Epithelial cell of proximal tubule (primary cell): Measurements from ENCODE around the gene GID8. TPM values are rescaled to one million over a fixed set of nuclear protein-coding genes. Genes with fewer than 3 reads are reported as not detected.

Experiments used
- DNase-seq: peaks from one replicate; pipeline ENCODE4 v3.0.0-alpha.2; 2011; ENCODE audit warnings: low read depth
- H3K4me3 ChIP-seq: 2 replicates; pipeline ENCODE4 v1.5.1; 2011; ENCODE audit warnings: low read depth, mild to moderate bottlenecking, low read length
- CTCF ChIP-seq: conservative IDR thresholded peaks from 2 replicates; pipeline ENCODE4 v1.5.1; 2012; ENCODE audit warnings: low read depth, mild to moderate bottlenecking, low read length
- total RNA-seq: library from RNA; depleted of rRNA; stranded (reverse); fragments of >200 nt; gene quantifications from 2 replicates; pipeline ENCODE4 v1.2.3, GENCODE V29; 2015

GID8 gene
- total RNA-seq, 1 donor from 2014 or later, result 23.6 TPM

- H3K4me3 ChIP-seq, result no peak overlapping the region
- TF ChIP-seq CTCF, result no peak
- no peak for DNase-seq
Measured at GRCh38 chr20:62951143-62951895, 13.4 kb downstream of the GID8 start.

- TF ChIP-seq CTCF, result no peak
- peak overlapping the region; percentile 21 for H3K4me3 ChIP-seq
- no peak for DNase-seq
Measured at GRCh38 chr20:62951896-62952372, 14.0 kb downstream of the GID8 start.

GRCh38 chr20:62952373-62952967, 14.5 kb downstream of the GID8 start, which contains the start of gene SLC17A9:
Gene SLC17A9 (plus strand): TSS chr20:62952709. CDS start chr20:62952831, 122 bp downstream.
- peak within 1 kb of the TSS; percentile 21 for H3K4me3 ChIP-seq
- no peak for TF ChIP-seq CTCF
- DNase-seq, result no peak

- no peak overlapping the region for H3K4me3 ChIP-seq
- DNase-seq, result no peak
Measured at GRCh38 chr20:62952968-62953838, 15.3 kb downstream of the GID8 start.

GRCh38 chr20:62953839-62954703, 16.1 kb downstream of the GID8 start:
- H3K4me3 ChIP-seq, result no peak overlapping the region
- no peak for DNase-seq
- no peak for TF ChIP-seq CTCF

More at GRCh38 chr20:62952968-62953838, 15.3 kb downstream of the GID8 start:
- TF ChIP-seq CTCF, result no peak
